ENCODE data around the gene VCL. TPM values are rescaled to one million over a fixed set of nuclear protein-coding genes. Genes with fewer than 3 reads are reported as not detected.
"Not testable (repeated sequence)": the region's sequence is repeated elsewhere in the genome, so short reads cannot be mapped to it uniquely, and the experiment has no call there.

VCL gene
- polyA plus RNA-seq, 1 donor = 120 TPM

- no peak for DNase-seq
Observed at GRCh38 chr10:74000892-74001669, 3.2 kb downstream of the VCL start.

GRCh38 chr10:74006269-74006668 lies 8.4 kb downstream of the VCL start:
- DNase-seq = no peak

DNA sequence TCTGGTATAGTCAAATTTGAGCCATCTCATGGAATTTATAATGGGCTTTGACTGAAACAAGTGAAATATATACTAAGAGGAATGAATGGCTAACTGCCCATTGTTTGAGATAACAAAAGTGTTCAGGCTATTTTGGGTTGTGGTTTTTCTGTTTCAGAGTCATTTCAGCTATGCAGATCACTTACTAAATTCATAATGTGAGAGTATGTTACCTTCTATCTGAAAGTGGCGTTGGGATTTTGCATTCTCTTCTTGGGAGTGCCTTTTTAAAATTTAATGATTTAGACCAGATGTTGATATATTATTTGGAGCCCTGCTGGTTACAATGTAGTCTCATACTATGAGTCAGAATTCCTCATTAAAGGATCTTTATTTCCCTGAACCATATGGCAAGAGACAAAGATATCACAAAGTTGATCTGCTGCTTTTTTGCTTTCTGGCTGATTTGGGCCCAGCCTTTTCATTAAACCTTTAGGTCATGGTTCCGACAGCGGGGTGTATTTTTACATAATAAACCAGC lies 10.4 kb downstream of the VCL start:
- DNase-seq = no peak

DNA sequence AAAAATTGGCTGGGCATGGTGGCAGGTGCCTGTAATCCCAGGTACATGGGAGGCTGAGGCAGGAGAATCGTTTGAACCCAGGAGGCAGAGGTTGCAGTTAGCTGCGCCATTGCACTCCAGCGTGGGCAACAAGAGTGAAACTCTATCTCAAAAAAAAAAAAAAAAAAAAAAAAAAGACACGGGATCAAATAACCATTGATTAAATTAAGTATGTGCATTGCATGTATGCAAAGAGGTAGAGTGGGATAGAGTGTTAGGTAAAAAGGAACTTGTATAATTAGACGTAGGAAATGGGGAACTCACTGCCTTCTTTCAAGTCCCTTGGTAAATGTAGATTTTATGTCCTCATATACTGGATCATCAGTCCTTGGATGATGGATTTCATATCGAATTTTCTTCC lies 13.1 kb downstream of the VCL start:
- no peak for DNase-seq

GRCh38 chr10:74011770-74012169 lies 13.9 kb downstream of the VCL start:
- DNase-seq = peak; percentile 36

- DNase-seq = no peak
Observed at GRCh38 chr10:74012480-74012879, 14.6 kb downstream of the VCL start.

GRCh38 chr10:74013004-74013403 lies 15.1 kb downstream of the VCL start:
- DNase-seq = no peak

- DNase-seq = not testable (repeated sequence)
Observed at GRCh38 chr10:74014574-74014973, 16.7 kb downstream of the VCL start.

DNA sequence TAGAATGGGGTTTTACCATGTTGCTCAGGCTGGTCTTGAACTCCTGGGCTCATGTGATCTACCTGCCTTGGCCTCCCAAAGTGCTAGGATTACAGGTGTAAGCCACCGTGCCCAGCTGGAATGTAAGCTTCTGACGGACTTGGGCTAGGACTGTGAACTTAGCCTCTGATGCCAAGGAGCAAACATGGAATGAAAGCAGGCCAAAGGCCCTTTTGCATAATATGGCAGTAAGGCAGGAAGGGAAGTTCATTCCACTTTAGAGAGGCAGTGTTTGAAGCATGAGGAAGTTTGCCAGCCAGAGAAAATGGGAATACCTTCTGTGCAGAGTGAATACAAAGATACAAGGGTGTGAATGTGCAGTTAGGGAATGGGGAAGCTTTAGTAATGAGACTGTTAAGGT lies 20.3 kb downstream of the VCL start:
- DNase-seq = no peak

DNA sequence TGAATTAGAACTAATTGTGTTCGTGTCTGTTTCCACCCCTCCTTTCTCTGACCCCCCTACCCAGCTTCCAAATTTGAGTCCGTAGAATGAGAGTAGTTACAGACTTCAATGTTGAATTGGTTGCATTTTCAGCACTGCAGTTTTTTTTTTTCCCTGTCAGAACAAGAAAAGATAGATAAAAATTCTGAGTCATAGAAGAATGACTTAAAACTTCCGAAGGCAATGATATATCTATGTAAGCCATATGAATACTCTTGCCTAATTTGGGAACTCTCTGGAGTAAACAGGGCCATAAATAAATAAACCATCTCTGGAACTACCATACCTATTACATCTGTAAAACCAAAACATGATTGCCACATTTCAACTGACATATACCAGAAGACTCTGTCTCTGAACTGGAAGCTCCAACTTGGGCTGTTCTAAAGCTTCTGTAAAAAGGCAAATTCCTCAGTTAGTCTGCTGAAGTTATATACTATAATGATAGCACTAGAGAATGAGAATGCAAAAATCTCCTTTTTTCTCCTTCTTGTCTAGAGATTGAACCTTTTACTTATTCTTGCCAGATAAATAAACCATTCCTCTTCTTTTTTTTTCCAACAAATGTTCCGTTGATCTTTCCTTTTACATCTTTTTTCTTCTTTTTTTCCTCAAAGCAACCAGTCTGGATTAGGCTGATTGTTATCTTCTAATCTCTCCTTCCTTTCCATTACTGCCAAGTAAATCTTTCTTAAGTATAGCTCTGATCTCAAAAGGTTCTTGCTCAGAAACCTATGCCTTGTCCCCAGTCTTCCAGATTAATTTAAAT lies 23.5 kb downstream of the VCL start:
- no peak for DNase-seq

DNA sequence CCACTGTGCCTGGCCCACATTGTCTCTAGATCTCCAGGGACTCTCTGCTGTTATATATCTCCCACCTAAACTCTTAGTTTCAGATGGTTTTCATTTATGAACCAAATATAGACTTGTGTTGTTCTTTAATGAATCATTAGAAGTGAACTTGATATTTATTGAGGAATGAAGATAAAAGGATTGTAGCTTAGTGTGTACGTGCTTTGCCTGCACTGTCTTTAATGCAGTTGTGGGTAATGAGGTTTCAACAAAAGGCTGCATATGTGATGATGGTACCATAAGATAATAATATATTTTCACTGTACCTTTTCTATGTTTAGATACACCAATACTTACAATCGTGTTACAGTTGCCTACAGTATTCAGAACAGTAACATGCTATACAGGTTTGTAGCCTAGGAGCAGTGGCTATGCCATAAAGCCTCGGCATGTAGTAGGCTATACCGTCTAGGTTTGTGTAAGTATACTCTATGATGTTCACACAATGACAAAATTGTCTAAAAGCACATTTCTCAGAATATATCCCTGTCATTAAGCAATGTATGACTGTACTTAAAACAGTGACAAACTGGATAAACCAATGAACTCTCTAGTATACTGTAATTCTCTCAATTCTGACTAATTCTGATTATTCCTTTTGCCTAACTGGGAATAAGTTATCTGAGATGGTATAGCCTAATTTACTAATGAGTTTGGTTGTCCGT lies 25.2 kb downstream of the VCL start:
- no peak for DNase-seq

DNA sequence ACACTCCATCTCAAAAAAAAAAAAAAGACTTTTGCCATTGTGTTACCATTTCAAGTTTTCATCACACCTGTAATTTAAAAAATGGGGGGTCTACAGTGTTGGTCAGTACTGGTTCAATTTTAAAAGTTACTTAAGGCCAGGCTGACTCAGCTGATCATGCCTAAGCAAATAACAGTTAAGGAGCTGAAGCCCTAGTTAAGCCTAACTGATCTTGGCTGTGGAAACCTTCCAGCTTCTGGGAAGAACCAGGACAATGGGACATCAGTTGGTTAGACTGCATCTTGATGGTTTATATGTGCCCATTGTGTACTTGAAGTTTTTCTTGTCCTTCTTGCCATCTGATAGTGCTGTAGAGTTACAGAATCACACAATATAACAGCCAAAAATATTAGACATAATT lies 26.7 kb downstream of the VCL start:
- no peak for DNase-seq

DNA sequence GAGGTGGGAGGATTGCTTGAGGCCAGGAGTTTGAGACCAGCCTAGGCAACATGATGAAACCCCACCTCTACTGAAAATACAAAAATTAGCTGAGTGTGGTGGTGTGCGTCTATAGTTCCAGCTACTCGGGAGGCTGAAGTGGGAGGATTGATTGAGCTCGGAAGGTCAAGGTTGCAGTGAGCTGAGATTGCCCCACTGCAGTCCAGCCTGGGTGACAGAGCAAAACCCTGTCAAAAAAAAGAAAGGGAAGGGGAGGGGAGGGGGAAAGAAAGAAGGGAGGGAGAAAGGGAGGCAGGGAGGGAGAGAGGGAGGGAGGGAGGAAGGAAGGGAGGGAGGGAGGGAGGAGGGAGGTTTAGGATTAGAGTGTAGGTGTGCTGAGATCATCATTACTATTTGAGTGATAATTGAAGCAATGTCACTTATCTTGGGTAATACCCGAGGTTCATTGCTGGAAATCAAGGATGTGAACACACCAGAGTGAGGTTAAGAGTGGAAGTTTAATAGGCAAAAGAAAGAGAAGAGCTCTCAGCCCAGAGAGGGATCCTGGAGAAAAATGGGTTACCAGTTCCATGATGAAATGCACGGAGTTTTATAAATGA lies 27.6 kb downstream of the VCL start:
- no peak for DNase-seq

DNA sequence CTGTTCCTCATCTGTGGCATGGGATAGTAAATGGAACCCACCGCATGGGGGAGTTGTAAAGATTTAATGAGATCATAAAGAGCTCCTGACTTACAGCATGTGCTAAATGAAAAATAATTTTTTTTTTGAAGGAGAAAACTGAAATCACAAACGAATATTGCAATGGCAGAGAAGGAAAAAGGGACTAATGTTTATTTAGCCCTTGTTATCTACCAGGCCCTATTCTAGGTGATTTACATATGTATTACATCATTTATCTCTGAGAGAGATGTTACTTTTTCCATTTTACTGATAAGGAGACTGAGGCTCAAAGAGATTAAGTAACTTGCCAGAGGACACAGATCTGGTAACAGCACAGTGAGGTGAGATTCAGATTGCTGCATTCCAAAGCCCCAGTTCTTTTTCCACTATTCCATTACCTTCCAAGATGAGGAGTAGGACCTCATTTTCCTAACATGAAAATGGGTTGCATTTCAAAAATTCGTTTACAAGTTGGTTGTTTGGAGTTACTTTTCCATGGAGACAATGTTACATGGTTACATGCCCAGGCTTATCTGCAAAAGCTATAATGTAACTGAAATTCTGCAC lies 28.6 kb downstream of the VCL start:
- DNase-seq = no peak

DNA sequence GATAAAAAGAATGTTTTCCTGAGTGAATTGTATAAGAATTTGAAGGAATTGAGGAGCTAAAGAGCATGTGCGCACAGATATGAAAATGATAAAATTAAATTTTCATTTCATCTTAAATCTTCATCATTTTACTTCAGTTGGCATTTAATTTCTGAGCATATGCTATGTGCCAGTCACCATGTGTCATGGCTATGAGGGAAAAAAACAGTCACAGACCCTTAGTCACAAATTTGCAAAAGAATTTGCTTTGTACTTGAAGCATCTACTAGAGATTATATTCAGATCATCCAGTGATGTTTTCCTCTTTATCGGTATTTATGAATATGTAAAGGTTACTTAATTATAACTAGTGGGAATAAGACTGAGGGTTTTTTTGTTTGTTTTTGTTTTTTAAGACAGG lies 29.8 kb downstream of the VCL start:
- DNase-seq = no peak

- DNase-seq = no peak
Observed at GRCh38 chr10:74029943-74030342, 32.0 kb downstream of the VCL start.

- DNase-seq = not testable (repeated sequence)
Observed at GRCh38 chr10:74032208-74032607, 34.3 kb downstream of the VCL start.

- DNase-seq = no peak
Observed at GRCh38 chr10:74032900-74033655, 35.2 kb downstream of the VCL start.

DNA sequence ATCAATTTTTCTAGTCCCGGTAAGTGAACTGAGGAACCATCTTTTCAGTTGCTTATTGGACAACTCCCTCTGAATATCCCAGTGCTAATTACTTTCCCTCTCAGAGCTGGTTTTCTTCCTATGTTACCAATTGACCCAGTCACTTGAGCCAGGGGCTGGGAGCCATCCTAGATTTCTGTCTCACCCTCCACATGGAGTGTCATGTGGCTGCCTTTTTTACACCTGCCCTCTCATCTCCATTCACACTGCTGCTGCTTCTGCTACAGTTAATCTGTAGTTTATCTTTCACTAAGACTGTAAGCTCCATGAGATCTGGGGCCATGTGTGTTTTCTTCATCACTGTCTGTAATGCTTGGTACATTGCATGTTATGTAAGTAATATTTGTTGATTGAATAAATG lies 35.8 kb downstream of the VCL start:
- DNase-seq = no peak

- DNase-seq = no peak
Observed at GRCh38 chr10:74034301-74034700, 36.4 kb downstream of the VCL start.

DNA sequence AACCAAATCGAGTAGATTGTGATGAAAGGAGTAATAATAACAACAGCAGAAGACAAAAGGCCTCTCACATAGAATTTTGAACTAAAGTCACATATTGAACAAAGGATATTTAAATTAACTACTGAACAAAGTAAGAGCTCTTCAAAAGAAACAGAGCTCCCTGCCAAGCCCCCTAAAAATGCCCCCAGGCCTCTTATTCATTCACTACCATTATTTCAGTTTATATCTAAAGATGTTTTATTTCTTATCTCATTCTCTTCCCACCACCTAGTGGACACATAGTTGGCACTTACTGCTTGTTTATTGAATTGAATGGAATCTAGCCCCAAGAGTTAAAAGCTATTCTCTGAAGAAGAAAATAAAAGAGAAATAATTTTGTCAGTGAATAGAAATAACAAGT lies 37.4 kb downstream of the VCL start:
- no peak for DNase-seq

All from left kidney (tissue), 2 donors.